Measurements from ENCODE around the gene SLC22A1.

The SLC22A1 gene

GRCh38 chr6:160180706-160181105, 59.1 kb downstream of the SLC22A1 start:
- DNase-seq, result no peak

GRCh38 chr6:160188773-160189172, 67.2 kb downstream of the SLC22A1 start:
- no peak for DNase-seq

DNA sequence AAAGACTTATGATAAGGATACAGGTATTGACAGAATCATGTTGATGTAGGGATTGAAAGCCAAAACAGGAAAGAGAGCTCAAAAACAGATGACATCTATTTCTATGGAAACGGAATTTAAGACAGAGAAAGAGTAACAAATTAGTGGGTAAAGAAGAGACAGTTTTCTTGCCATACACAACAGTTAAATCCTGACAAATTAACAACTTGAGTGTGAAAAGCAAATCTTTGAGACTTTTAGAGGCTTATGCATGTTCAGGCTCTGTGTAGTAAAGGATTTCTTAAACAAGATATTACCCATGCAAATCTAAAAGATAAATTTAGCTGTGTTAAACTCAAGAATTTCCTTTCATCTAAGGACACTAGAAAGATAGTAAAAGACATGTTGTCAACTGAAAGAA, 68.5 kb downstream of the SLC22A1 start:
- no peak for DNase-seq

GRCh38 chr6:160190973-160191372, 69.4 kb downstream of the SLC22A1 start:
- no peak for DNase-seq

- no peak for DNase-seq
Measured at GRCh38 chr6:160192840-160193239, 71.2 kb downstream of the SLC22A1 start.

- no peak for DNase-seq
Measured at GRCh38 chr6:160194808-160195207, 73.2 kb downstream of the SLC22A1 start.

DNA sequence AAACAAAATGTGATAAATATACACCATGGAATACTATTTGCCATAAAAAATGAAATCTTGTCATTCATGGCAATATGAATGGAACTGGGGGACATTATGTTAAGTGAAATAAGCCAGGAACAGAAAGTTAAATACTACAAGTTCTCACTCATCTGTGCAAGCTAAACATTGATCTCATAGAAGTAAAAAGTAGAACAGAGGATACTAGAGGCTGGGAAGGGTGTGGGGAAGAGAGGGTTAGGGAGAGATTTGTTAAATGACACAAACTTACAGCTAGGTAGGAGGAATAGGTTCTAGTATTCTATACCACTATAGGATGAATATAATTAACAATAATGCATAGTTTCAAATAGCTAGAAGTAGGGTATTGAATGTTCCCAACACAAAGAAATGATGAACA, 76.0 kb downstream of the SLC22A1 start:
- DNase-seq, result no peak

GRCh38 chr6:160198606-160199211, 77.1 kb downstream of the SLC22A1 start:
- DNase-seq, result no peak

DNA sequence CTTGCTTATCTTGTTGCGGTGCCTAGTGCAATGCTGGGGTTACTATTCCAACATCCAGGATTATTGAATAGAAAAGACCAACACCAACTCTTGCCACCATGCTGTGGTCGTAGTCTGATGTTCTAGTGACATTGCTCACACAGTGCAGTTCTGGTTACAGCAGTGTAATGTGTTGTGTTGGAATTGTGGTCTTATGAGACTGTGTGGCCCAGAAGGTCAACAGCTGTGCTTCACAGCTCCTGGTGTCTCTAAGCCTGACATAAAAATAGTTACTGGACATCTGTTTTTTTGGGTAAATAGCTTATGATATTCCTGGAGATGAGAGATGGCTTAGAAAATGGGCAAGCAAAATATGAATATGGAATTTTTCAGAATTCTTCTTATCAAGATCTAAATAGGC, 79.4 kb downstream of the SLC22A1 start:
- no peak for DNase-seq

- no peak for DNase-seq
Measured at GRCh38 chr6:160202411-160202810, 80.8 kb downstream of the SLC22A1 start.

DNA sequence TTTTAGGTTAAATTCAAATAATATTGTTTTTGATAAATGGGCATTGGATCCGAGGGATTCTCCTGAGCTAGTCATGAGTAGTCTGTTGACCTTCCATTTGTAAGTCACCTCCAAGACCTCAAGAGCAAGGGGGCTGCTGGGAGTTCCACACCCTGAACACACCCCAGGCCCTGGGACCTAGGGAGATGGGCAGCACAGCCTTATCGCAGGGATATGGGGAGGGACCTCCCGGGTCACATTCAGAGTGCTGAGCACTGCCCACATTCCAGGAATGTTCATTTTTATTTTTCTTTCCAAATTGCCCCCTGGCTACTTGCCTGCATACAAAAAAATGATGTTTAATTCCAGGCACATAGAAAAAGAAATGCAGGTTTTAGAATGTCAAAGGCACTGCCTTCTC, 81.5 kb downstream of the SLC22A1 start:
- no peak for DNase-seq

GRCh38 chr6:160203522-160203921, 81.9 kb downstream of the SLC22A1 start:
- DNase-seq, result no peak

- DNase-seq, result no peak
Measured at GRCh38 chr6:160203953-160204352, 82.3 kb downstream of the SLC22A1 start.

GRCh38 chr6:160204710-160205109, 83.1 kb downstream of the SLC22A1 start:
- DNase-seq, result no peak

GRCh38 chr6:160207618-160208017, 86.0 kb downstream of the SLC22A1 start:
- no peak for DNase-seq

All from NCI-H146 (cell line).